Sigmoid colon (tissue), 4 donors: ENCODE results near the gene ST6GALNAC2.
"Not testable (repeated sequence)": the region's sequence is repeated elsewhere in the genome, so short reads cannot be mapped to it uniquely, and the experiment has no call there.

Source experiments
- CTCF ChIP-seq, 4 experiments: fragments of 450-650 bp in 3 of 4; fragments of 200-600 bp in 1 of 4; IDR thresholded peaks; one replicate each; pipeline ENCODE4 v1.5.1; 2016 to 2019; ENCODE audit warnings: antibody characterized with exemption in 4 of 4, mild to moderate bottlenecking in 3 of 4, moderate library complexity in 2 of 4
- EP300 ChIP-seq, 4 donors: sonication (generic); formaldehyde crosslinking; IDR thresholded peaks; one replicate each; pipeline ENCODE4 v1.6.1; 2017; ENCODE audit warnings: antibody characterized with exemption in 4 of 4

- TF ChIP-seq CTCF, EP300 (IDR thresholded peaks at IDR 0.05): not testable (repeated sequence)
These were observed 58.6 kb downstream of the ST6GALNAC2 start for GRCh38 chr17:76527016-76527415.
